Activated B cell treated with CpG ODN at 0.5 μM for 24 hours (primary cell): ENCODE data around the gene FBXL13. TPM values are rescaled to one million over a fixed set of nuclear protein-coding genes. Genes with fewer than 3 reads are reported as not detected.
"Not testable (repeated sequence)": the region's sequence is repeated elsewhere in the genome, so short reads cannot be mapped to it uniquely, and the experiment has no call there.

Experiments used
- ATAC-seq: fragments of 200-7000 bp; cut with Tn5 transposase; one replicate; pipeline ENCODE4 v1.10.0; 2021; ENCODE audit warnings: low read depth, mild to moderate bottlenecking, moderate library complexity
- CTCF ChIA-PET: fragments of 350-600 bp; sonication (Branson Sonifier 250); formaldehyde crosslinking; loops from one replicate; lab custom pipeline; 2021; ENCODE audit warnings: antibody characterized with exemption; lab: Charles Lee
- POLR2A ChIA-PET: fragments of 350-600 bp; sonication (Branson Sonifier 250); formaldehyde crosslinking; loops from one replicate; lab custom pipeline; 2021; ENCODE audit warnings: antibody characterized with exemption; lab: Charles Lee
- DNase-seq: peaks from one replicate; pipeline ENCODE4 v3.0.0; 2022
- H3K27ac Mint-ChIP-seq: one replicate; pipeline ENCODE4 v1.8.0; 2020; ENCODE audit warnings: mixed read lengths
- H3K27me3 Mint-ChIP-seq: one replicate; pipeline ENCODE4 v1.8.0; 2021; ENCODE audit warnings: mixed read lengths
- H3K36me3 Mint-ChIP-seq: one replicate; pipeline ENCODE4 v1.8.0; 2021; ENCODE audit warnings: low read depth, mixed read lengths
- H3K4me1 Mint-ChIP-seq: one replicate; pipeline ENCODE4 v1.8.0; 2021; ENCODE audit warnings: mixed read lengths
- H3K4me3 Mint-ChIP-seq: one replicate; pipeline ENCODE4 v1.8.0; 2020; ENCODE audit warnings: mild to moderate bottlenecking, mixed read lengths
- H3K9me3 Mint-ChIP-seq: one replicate; pipeline ENCODE4 v1.8.0; 2020; ENCODE audit warnings: mixed read lengths
- intact Hi-C: fragments of 100-400 bp; cut with micrococcal nuclease; formaldehyde crosslinking; loops from one replicate; pipeline ENCODE4 v1.15.1; 2024
- total RNA-seq: library from RNA; stranded (reverse); gene quantifications from 2 replicates; pipeline ENCODE4 v1.2.3, GENCODE V29; 2022
- TF ChIP-seq, protein P1 (sequence below): fragments of 200-600 bp; IDR thresholded peaks from one replicate; pipeline ENCODE4 v1.8.0; 2022; ENCODE audit warnings: antibody characterized with exemption, mild to moderate bottlenecking

Gene FBXL13
- total RNA-seq, 1 donor from 2014 or later, result 2.9 TPM

DNA sequence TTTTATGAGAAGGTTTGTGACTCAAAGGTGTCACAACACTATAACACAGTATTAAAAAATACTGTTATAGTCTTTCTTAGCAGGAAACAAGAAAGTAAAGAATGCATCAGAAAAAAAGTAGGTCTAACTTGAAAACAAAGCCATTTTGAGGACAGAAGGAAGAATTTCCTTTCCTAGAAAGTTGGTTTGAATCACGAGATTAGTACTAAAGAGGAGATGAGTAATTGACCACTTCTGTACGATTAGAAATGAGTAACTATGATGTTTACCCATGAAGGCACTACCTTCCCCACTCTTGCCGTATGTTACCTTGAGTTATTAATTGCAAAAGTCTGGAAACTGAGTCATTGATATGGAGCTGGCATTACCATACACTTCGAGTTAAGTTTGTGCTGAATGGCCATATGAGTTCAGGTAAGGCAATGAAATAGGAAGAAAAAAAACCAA, 260.5 kb downstream of the FBXL13 start:
- Mint-ChIP-seq H3K27ac (no peak overlapping the region), H3K36me3 (peaks cover 2% of the 10 kb centered on the region), H3K4me1 (no peaks in the 10 kb centered on the region), H3K4me3 (no peak overlapping the region), H3K9me3 (no peaks in the 10 kb centered on the region), H3K27me3 (no peaks in the 10 kb centered on the region)
- DNase-seq (no peak), ATAC-seq (no peak)
- ChIA-PET CTCF (no interaction called here), POLR2A (no interaction called here)
- TF ChIP-seq, protein P1, sequence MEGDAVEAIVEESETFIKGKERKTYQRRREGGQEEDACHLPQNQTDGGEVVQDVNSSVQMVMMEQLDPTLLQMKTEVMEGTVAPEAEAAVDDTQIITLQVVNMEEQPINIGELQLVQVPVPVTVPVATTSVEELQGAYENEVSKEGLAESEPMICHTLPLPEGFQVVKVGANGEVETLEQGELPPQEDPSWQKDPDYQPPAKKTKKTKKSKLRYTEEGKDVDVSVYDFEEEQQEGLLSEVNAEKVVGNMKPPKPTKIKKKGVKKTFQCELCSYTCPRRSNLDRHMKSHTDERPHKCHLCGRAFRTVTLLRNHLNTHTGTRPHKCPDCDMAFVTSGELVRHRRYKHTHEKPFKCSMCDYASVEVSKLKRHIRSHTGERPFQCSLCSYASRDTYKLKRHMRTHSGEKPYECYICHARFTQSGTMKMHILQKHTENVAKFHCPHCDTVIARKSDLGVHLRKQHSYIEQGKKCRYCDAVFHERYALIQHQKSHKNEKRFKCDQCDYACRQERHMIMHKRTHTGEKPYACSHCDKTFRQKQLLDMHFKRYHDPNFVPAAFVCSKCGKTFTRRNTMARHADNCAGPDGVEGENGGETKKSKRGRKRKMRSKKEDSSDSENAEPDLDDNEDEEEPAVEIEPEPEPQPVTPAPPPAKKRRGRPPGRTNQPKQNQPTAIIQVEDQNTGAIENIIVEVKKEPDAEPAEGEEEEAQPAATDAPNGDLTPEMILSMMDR, result no peak
- intact Hi-C loops, result no loop called here

DNA sequence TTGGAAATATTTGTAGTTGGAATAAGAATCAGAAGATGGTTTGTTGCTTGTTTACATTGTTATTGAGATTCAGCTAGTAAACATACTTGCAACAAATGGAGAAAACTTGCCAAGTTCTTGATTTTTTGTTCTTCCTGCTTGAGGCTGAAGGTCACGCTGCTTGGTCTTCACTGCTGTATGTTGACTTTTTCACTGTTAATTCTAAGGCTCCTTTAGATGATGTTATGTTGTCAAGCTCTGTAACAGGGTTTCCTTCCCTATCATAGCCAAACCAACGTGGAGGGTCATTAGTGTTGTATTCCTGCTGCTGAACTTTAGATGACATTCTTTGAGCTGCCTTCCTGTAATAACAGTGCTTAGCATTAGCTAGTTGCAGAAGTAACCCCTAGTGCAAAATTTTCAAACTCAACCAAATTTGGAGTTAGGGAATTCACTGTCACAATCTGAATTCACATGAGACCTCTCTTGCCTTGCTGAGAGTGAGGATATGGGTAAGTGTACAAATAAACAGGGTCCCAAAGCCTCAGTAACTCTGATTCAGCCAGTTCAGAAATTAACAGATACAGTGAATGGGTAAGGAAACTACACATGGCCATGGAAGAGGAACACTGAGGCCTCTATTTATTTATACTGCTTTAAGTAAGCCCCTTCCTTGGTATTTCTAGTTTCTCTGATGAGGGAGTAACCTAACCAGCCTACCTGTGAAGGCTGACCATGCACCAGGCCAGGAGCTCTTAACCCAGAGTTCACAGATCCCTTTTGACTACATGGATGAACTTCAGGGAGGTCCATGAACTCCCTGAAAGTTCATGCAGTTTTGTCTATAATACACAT, 261.2 kb downstream of the FBXL13 start:
- ATAC-seq, result no peak
- no peak for DNase-seq
- Mint-ChIP-seq H3K9me3 (no peaks in the 10 kb centered on the region), H3K36me3 (peaks cover 7% of the 10 kb centered on the region), H3K4me3 (no peak overlapping the region), H3K27ac (no peak overlapping the region), H3K27me3 (no peaks in the 10 kb centered on the region), H3K4me1 (no peaks in the 10 kb centered on the region)
- TF ChIP-seq, protein P1, result no peak
- ChIA-PET CTCF (no interaction called here), POLR2A (no interaction called here)
- intact Hi-C loops, result no loop called here

DNA sequence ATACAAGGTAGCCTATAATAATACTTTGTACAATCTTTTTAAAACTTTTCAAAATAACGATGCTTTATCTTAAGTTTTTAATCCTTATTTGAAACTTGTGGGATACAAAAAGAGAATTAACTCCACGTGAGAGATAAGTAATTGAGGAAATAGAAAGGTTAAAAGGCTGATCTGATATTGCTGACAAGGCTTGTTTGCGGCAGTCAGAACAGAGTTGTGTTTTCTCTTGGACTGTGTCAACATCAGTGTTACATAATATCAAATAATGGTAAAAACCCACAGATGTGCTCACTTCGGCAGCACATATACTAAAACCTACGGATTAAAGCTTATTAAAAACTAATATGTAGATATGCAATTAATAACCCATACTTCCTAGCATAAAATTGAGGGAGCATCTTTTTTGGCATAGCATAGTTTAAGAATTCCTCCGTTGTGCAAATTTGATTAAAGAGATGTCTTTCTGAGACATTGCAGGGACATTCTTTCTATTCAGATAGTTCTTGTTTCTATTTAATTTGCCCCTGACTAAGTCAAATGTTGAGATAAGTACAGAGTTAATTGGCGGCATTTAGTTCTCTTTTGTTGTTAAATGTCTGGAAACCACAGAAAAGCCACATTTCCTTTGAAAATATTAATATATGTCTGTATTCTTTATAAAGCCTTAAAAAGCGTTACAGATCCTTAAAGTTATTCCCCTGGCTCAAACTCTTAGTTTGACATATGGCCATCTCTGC, 262.5 kb downstream of the FBXL13 start:
- Mint-ChIP-seq H3K4me1 (no peaks in the 10 kb centered on the region), H3K9me3 (no peaks in the 10 kb centered on the region), H3K27me3 (no peaks in the 10 kb centered on the region), H3K4me3 (no peak overlapping the region), H3K36me3 (peaks cover 9% of the 10 kb centered on the region), H3K27ac (no peak overlapping the region)
- POLR2A ChIA-PET, result no interaction called here
- no peak for DNase-seq
- CTCF ChIA-PET, result no interaction called here
- TF ChIP-seq, protein P1, result no peak
- ATAC-seq, result no peak
- intact Hi-C loops, result no loop called here

DNA sequence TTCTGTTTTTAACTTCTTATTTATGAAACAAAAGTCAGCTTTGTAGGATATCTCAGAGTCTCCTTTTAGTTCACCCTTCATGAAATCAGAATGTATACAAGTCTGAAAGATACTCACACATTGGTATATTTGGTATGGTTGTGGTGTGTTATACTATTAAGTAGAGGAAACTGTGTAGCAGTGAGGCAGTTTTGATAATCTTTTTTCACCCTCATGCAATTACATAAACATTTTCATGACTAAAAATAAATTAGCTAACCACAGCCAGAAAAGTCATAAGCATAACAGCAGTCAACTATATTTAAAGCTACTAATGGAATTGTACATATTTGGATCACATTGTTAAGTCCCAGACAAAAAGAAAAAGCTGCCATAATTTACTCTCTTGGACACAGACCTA, 263.7 kb downstream of the FBXL13 start:
- ChIA-PET POLR2A (no interaction called here), CTCF (no interaction called here)
- H3K27me3 Mint-ChIP-seq, result no peaks in the 10 kb centered on the region
- TF ChIP-seq, protein P1, result no peak
- DNase-seq (no peak), ATAC-seq (no peak)
- no peaks in the 10 kb centered on the region for H3K9me3 Mint-ChIP-seq
- H3K27ac Mint-ChIP-seq, result no peak overlapping the region
- H3K4me1 Mint-ChIP-seq, result no peaks in the 10 kb centered on the region
- intact Hi-C loops, result no loop called here
- H3K4me3 Mint-ChIP-seq, result no peak overlapping the region
- H3K36me3 Mint-ChIP-seq, result peaks cover 9% of the 10 kb centered on the region

DNA sequence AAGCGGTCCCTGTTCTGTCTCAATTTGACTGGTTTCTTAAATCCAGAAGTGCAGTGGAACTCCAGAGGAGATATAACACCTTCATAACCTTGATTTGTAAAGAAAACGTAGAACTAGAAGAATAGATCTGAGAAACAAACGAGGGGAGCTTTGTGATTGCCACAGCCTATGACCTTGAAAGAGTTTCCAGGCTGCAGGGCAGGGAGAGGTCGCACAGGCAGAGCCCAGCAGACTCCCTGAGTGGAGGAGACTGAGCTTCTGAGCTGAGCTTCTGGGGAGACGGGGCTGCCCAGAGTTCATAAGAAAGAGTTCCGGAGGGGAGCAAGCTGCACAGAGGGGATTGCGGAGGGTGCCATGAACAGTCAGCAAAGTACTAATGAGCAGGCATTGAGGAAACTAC, 268.0 kb downstream of the FBXL13 start:
- CTCF ChIA-PET, result no interaction called here
- Mint-ChIP-seq H3K4me3 (no peak overlapping the region), H3K27me3 (no peaks in the 10 kb centered on the region), H3K27ac (no peak overlapping the region), H3K9me3 (peaks cover 5% of the 10 kb centered on the region), H3K4me1 (no peaks in the 10 kb centered on the region), H3K36me3 (peaks cover 9% of the 10 kb centered on the region)
- TF ChIP-seq, protein P1, result no peak
- DNase-seq, result no peak
- ATAC-seq, result no peak
- intact Hi-C loops, result no loop called here
- POLR2A ChIA-PET, result no interaction called here

DNA sequence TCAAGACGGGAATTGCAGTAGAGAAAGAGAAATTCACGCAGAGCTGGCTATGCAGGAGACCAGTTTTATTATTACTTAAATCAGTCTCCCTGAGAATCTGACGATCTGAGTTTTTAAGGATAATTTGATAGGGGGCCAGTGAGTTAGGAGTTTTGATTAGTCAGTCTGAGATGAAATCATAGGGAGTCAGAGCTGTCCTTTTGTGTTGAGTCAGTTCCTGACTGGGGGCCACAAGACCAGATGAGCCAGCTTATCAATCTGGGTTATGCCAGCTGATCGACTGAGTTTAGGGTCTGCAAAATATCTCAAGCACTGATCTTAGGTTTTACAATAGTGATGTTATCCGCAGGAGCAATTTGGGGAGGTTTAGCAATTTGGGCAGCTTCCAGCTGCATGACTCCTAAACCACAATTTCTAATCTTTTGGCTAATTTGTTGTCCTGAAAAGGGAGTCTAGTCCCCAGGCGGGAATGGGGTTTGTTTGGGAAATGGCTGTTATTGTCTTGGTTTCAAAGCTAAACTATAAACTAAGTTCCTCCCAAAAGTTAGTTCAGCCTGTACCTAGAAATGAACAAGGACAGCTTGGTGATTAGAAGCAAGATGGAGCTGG, 278.5 kb downstream of the FBXL13 start:
- H3K9me3 Mint-ChIP-seq, POLR2A ChIA-PET: not testable (repeated sequence)

DNA sequence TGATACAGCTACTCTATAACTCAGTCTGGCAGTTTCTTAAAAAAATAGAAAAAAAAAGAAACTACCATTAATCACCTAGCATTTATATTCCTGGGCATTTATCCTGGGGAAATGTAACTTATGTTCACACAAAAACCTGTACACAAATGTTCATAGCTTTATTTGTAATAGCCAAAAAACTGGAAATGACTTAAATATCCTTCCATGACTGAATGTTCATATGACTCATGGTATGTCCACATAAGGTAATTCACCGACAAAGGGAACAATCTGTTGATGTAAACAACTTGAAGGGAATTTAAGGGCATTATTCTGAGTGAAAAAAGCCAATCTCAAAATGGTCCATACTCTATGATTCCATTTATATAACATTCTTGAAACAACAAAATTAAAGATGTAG, 280.0 kb downstream of the FBXL13 start:
- H3K4me3 Mint-ChIP-seq, CTCF ChIA-PET, DNase-seq, H3K9me3 Mint-ChIP-seq, H3K4me1 Mint-ChIP-seq, H3K27me3 Mint-ChIP-seq, ATAC-seq, H3K27ac Mint-ChIP-seq, intact Hi-C loops, POLR2A ChIA-PET: not testable (repeated sequence)
- H3K36me3 Mint-ChIP-seq, result peaks cover 11% of the 10 kb centered on the region

More for the DNA sequence above, 278.5 kb downstream of the FBXL13 start:
- H3K27me3 Mint-ChIP-seq, H3K4me3 Mint-ChIP-seq, intact Hi-C loops, ATAC-seq, H3K27ac Mint-ChIP-seq, CTCF ChIA-PET, H3K4me1 Mint-ChIP-seq, H3K36me3 Mint-ChIP-seq, DNase-seq: not testable (repeated sequence)
